HepG2 (cell line): ENCODE results near the gene ODAD2. TPM values are rescaled to one million over a fixed set of nuclear protein-coding genes. Genes with fewer than 3 reads are reported as not detected.

ENCODE experiments used
- ATAC-seq: fragments of 200-7000 bp; cut with Tn5 transposase; 3 replicates; pipeline ENCODE4 v1.9.1; 2020; ENCODE audit warnings: mild to moderate bottlenecking, moderate library complexity
- BruUV-seq: library from RNA; stranded (reverse); fragments of 400-500 nt; replicated peaks from 2 replicates; lab custom pipeline; 2021; lab: Mats Ljungman, UMichigan
- CTCF ChIA-PET: fragments of 300-600 bp; formaldehyde crosslinking; extraction: SDS; loops from one replicate; lab custom pipeline; 2021; ENCODE audit warnings: low total read pairs, inconsistent platforms, low intra/inter-chr PET ratio; lab: Yijun Ruan, JAX
- POLR2A ChIA-PET: fragments of 350-600 bp; sonication (Branson Sonifier 250); formaldehyde crosslinking; loops from one replicate; lab custom pipeline; 2020; ENCODE audit warnings: antibody characterized with exemption, inconsistent platforms; lab: Yijun Ruan, JAX
- DNase-seq: peaks from one replicate; pipeline ENCODE4 v3.0.0-alpha.2; 2015; ENCODE audit warnings: low spot score
- FAIRE-seq: peaks from 3 replicates; lab custom pipeline; 2011; peaks lifted over from hg19 to GRCh38; lab: Jason Lieb, UNC
- H2AFZ ChIP-seq: one replicate; pipeline ENCODE4 v1.6.1; 2011; ENCODE audit warnings: low read length, inconsistent platforms
- H3K27ac ChIP-seq: fragments of 300-600 bp; 3 replicates; pipeline ENCODE4 v1.8.0; 2011; ENCODE audit warnings: mixed run types, mild to moderate bottlenecking, mixed read lengths, low read length, inconsistent platforms; ENCODE audit not compliant: insufficient read depth; ENCODE audit errors: extremely low read length
- H3K27me3 ChIP-seq, 2 experiments: fragments of 200-600 bp in 1 of 2; 2 replicates in 1 of 2; 3 replicates in 1 of 2; pipeline versions ENCODE4 v1.6.0 to v1.8.0; 2011; ENCODE audit warnings: low read length in 2 of 2, mild to moderate bottlenecking in 2 of 2, moderate library complexity in 2 of 2, inconsistent platforms in 1 of 2; ENCODE audit not compliant: insufficient read depth in 2 of 2, control insufficient read depth in 1 of 2
- H3K36me3 ChIP-seq, 2 experiments: fragments of 200-600 bp in 1 of 2; replicated peaks in 1 of 2; 2 replicates in 1 of 2; 3 replicates in 1 of 2; pipeline versions ENCODE4 v1.5.1 to v1.8.0; 2011; ENCODE audit warnings: low read length in 2 of 2, inconsistent platforms in 1 of 2; ENCODE audit not compliant: insufficient read depth in 2 of 2, control insufficient read depth in 1 of 2
- H3K4me1 ChIP-seq: 2 replicates; pipeline ENCODE4 v1.5.1; 2012; ENCODE audit warnings: low read length, inconsistent platforms; ENCODE audit not compliant: insufficient read depth
- H3K4me2 ChIP-seq: 2 replicates; pipeline ENCODE4 v1.6.0; 2011; ENCODE audit warnings: low read depth, low read length, inconsistent platforms
- H3K4me3 ChIP-seq, 3 experiments: fragments of 200-600 bp in 1 of 3; sonication (generic), shearing (Covaris generic) in 1 of 3; replicated peaks in 1 of 3; 2 replicates each; pipeline ENCODE4 v1.5.1; 2011 to 2016; ENCODE audit warnings: low read length in 3 of 3, inconsistent platforms in 2 of 3, low read depth in 2 of 3, mild to moderate bottlenecking in 2 of 3, control low read depth in 1 of 3, mixed read lengths in 1 of 3; ENCODE audit not compliant: insufficient read depth in 1 of 3
- H3K79me2 ChIP-seq: one replicate; pipeline ENCODE4 v1.6.1; 2011; ENCODE audit warnings: low read length, inconsistent platforms; ENCODE audit not compliant: insufficient read depth
- H3K9ac ChIP-seq: 2 replicates; pipeline ENCODE4 v1.6.0; 2011; ENCODE audit warnings: mild to moderate bottlenecking, low read depth, low read length, inconsistent platforms; ENCODE audit not compliant: insufficient read depth
- H3K9me3 ChIP-seq: 2 replicates; pipeline ENCODE4 v1.5.1; 2012; ENCODE audit warnings: mild to moderate bottlenecking, low read length
- H4K20me1 ChIP-seq: 2 replicates; pipeline ENCODE4 v1.6.0; 2011; ENCODE audit warnings: inconsistent platforms, mild to moderate bottlenecking, low read length, moderate library complexity; ENCODE audit not compliant: insufficient read depth
- GTF3A ChIP-seq: sonication (generic); formaldehyde crosslinking; conservative IDR thresholded peaks from 2 replicates; pipeline ENCODE4 v1.4.0; 2020; ENCODE audit warnings: mild to moderate bottlenecking, missing genetic modification reagents
- ISL2 ChIP-seq: sonication (generic); formaldehyde crosslinking; IDR thresholded peaks from 2 replicates; pipeline ENCODE4 v1.5.0; 2020; ENCODE audit warnings: missing genetic modification reagents
- MEF2D ChIP-seq: sonication (generic); formaldehyde crosslinking; IDR thresholded peaks from 2 replicates; pipeline ENCODE4 v1.5.1; 2020; ENCODE audit warnings: mild to moderate bottlenecking, missing genetic modification reagents
- NCOA5 ChIP-seq: sonication (generic); formaldehyde crosslinking; IDR thresholded peaks from 2 replicates; pipeline ENCODE4 v1.4.0; 2020; ENCODE audit warnings: missing genetic modification reagents
- NR3C1 ChIP-seq: sonication (generic); formaldehyde crosslinking; IDR thresholded peaks from 2 replicates; pipeline ENCODE4 v1.4.0; 2020; ENCODE audit warnings: missing genetic modification reagents
- PHB2 ChIP-seq: fragments of 450-650 bp; IDR thresholded peaks from 2 replicates; pipeline ENCODE4 v1.6.1; 2018; ENCODE audit not compliant: partially characterized antibody
- RBM22 ChIP-seq: fragments of 200-400 bp; formaldehyde crosslinking; optimal IDR thresholded peaks from 2 replicates; pipeline ENCODE3; 2017; ENCODE audit warnings: mild to moderate bottlenecking, low read length, moderate library complexity
- SIN3B ChIP-seq: fragments of 150-350 bp; IDR thresholded peaks from 2 replicates; pipeline ENCODE4 v1.6.1; 2014; ENCODE audit warnings: low read length
- SMARCE1 ChIP-seq: fragments of 450-650 bp; IDR thresholded peaks from 2 replicates; pipeline ENCODE4 v1.6.1; 2017; ENCODE audit warnings: borderline replicate concordance
- ZNF138 ChIP-seq: sonication (generic); formaldehyde crosslinking; IDR thresholded peaks from 2 replicates; pipeline ENCODE4 v1.5.0; 2020; ENCODE audit warnings: mild to moderate bottlenecking, low read depth, missing genetic modification reagents
- ZNF296 ChIP-seq: sonication (generic); formaldehyde crosslinking; conservative IDR thresholded peaks from 2 replicates; pipeline ENCODE4 v1.5.0; 2020; ENCODE audit warnings: mild to moderate bottlenecking, missing genetic modification reagents
- ZNF605 ChIP-seq: sonication (generic); formaldehyde crosslinking; IDR thresholded peaks from 2 replicates; pipeline ENCODE4 v1.8.0; 2022; ENCODE audit warnings: mild to moderate bottlenecking, missing genetic modification reagents
- ZNF75D ChIP-seq: sonication (generic); formaldehyde crosslinking; IDR thresholded peaks from 2 replicates; pipeline ENCODE4 v1.8.1; 2023; ENCODE audit warnings: missing genetic modification reagents, mild to moderate bottlenecking, borderline replicate concordance
- ZNF773 ChIP-seq: sonication (generic); formaldehyde crosslinking; IDR thresholded peaks from 2 replicates; pipeline ENCODE4 v1.4.0; 2020; ENCODE audit warnings: missing genetic modification reagents, borderline replicate concordance
- ZNF790 ChIP-seq: sonication (generic); formaldehyde crosslinking; IDR thresholded peaks from 2 replicates; pipeline ENCODE4 v1.8.0; 2022; ENCODE audit warnings: missing genetic modification reagents, mild to moderate bottlenecking, borderline replicate concordance
- ZNF816 ChIP-seq: sonication (generic); formaldehyde crosslinking; IDR thresholded peaks from 2 replicates; pipeline ENCODE4 v1.8.0; 2022; ENCODE audit warnings: missing genetic modification reagents, mild to moderate bottlenecking, borderline replicate concordance
- WGBS: methylation state at CpG from one replicate; pipeline ENCODE4 v1.1.6; 2017; ENCODE audit warnings: low lambda C conversion rate; 5-methylcytosine and 5-hydroxymethylcytosine counted together
- in situ Hi-C: cut with HindIII; loops from 2 replicates; pipeline ENCODE4 v1.10.0; 2017; ENCODE audit warnings: low pct_unique_long_range_greater_than_20kb; ENCODE audit not compliant: extremely low pct_ligation_motif_present
- intact Hi-C: fragments of 100-400 bp; cut with micrococcal nuclease; formaldehyde crosslinking; loops from one replicate; pipeline ENCODE4 v1.10.0; 2022; ENCODE audit not compliant: unreplicated experiment
- polyA plus RNA-seq, 8 experiments: library from polyadenylated mRNA; depleted of rRNA in 3 of 8; stranded (reverse) in 7 of 8; unstranded in 1 of 8; fragments of >200 nt; fragmentation: Illumina TruSeq in 4 of 8; extraction: Trizol in 4 of 8; gene quantifications; 2 replicates each; pipeline versions ENCODE4 v1.2.1 to v1.2.3, GENCODE V29; 2011 to 2016; ENCODE audit warnings: low read depth in 4 of 8, missing spikeins in 1 of 8, mixed read lengths in 1 of 8; ENCODE audit not compliant: insufficient read depth in 1 of 8
- total RNA-seq, 5 experiments: library from RNA; depleted of rRNA; stranded (reverse); fragments of >200 nt; fragmentation: Illumina TruSeq; extraction: Trizol; gene quantifications; 2 replicates each; pipeline ENCODE4 v1.2.3, GENCODE V29; 2016; ENCODE audit warnings: low read depth in 1 of 5

ODAD2 gene
- total and polyA plus RNA-seq, 2 of the 13 experiments (the other 11 are each of a cell fraction or from before 2014, with no cell fraction given), result not detected

GRCh38 chr10:27799046-27799445 lies 199.8 kb downstream of the ODAD2 start:
- Histone ChIP-seq H3K27me3 (no peaks in the 10 kb centered on the region; a peak in 2 of 5 replicates), H3K4me3 (no peak overlapping the region), H4K20me1 (no peaks in the 10 kb centered on the region), H3K4me2 (no peak overlapping the region), H3K36me3 (no peaks in the 10 kb centered on the region), H3K79me2 (no peaks in the 10 kb centered on the region), H3K4me1 (no peaks in the 10 kb centered on the region), H3K9ac (no peak overlapping the region), H2AFZ (no peak overlapping the region), H3K27ac (no peak overlapping the region), H3K9me3 (no peaks in the 10 kb centered on the region)
- in situ Hi-C loops (no loop called here), intact Hi-C loops (no loop called here)
- no peak for TF ChIP-seq RBM22
- TF ChIP-seq SIN3B, result no peak
- TF ChIP-seq ZNF605, result no peak
- TF ChIP-seq NR3C1 (CRISPR knock-in tag), result no peak
- TF ChIP-seq ZNF773, result no peak
- TF ChIP-seq ZNF816 (CRISPR knock-in tag), result no peak
- no peak for TF ChIP-seq NCOA5
- TF ChIP-seq ZNF296 (CRISPR knock-in tag), result no peak
- TF ChIP-seq SMARCE1, result no peak
- no peak for TF ChIP-seq ZNF75D (CRISPR knock-in tag)
- no peak for TF ChIP-seq GTF3A (CRISPR knock-in tag)
- TF ChIP-seq ZNF790 (CRISPR knock-in tag), result no peak
- TF ChIP-seq ISL2, result no peak
- no peak for TF ChIP-seq ZNF138
- no peak for TF ChIP-seq MEF2D (CRISPR knock-in tag)
- TF ChIP-seq PHB2, result no peak
- ChIA-PET POLR2A (no interaction called here), CTCF (no interaction called here)
- BruUV-seq, result no TSS peak
- no peak for FAIRE-seq
- 3% methylated on average over 3 of the region's 3 CpGs for WGBS
- ATAC-seq, result no peak
- DNase-seq, result no peak
